Kidney (tissue), 14 donors: Measurements from ENCODE around the gene TNK2. TPM values are rescaled to one million over a fixed set of nuclear protein-coding genes. Genes with fewer than 3 reads are reported as not detected.

Experiments used
- DNase-seq, 5 donors: peaks; one replicate each; pipeline ENCODE4 v3.0.0-alpha.2; 2013 to 2020
- FAIRE-seq: peaks from 2 replicates; lab custom pipeline; 2012; peaks lifted over from hg19 to GRCh38; lab: Jason Lieb, UNC
- H3K27ac ChIP-seq, 2 donors: one replicate each; pipeline ENCODE4 v1.7.0; 2013; ENCODE audit warnings: low read depth in 2 of 2, low read length in 2 of 2, inconsistent platforms in 1 of 2
- H3K27me3 ChIP-seq: one replicate; pipeline ENCODE4 v1.7.1; 2013; ENCODE audit warnings: low read length, inconsistent platforms; ENCODE audit not compliant: control insufficient read depth, insufficient read depth
- H3K36me3 ChIP-seq, 3 donors: one replicate each; pipeline versions ENCODE4 v1.7.0 to v1.7.1; 2013; ENCODE audit warnings: low read length in 3 of 3, control low read depth in 1 of 3, inconsistent platforms in 1 of 3; ENCODE audit not compliant: insufficient read depth in 3 of 3, control insufficient read depth in 2 of 3
- H3K4me1 ChIP-seq, 3 donors: one replicate each; pipeline versions ENCODE4 v1.7.0 to v1.7.1; 2013; ENCODE audit warnings: low read length in 3 of 3, inconsistent platforms in 1 of 3, low read depth in 1 of 3; ENCODE audit not compliant: control insufficient read depth in 2 of 3, insufficient read depth in 2 of 3
- H3K4me3 ChIP-seq, 3 donors: one replicate each; pipeline versions ENCODE4 v1.7.0 to v1.8.1; 2013; ENCODE audit warnings: low read length in 3 of 3, control low read depth in 1 of 3, inconsistent platforms in 1 of 3
- H3K9ac ChIP-seq, 3 donors: one replicate each; pipeline versions ENCODE4 v1.7.0 to v1.7.1; 2013; ENCODE audit warnings: low read length in 3 of 3, control low read depth in 1 of 3, inconsistent platforms in 1 of 3
- H3K9me3 ChIP-seq, 3 donors: one replicate each; pipeline versions ENCODE4 v1.7.0 to v1.7.1; 2013; ENCODE audit warnings: low read length in 3 of 3, control low read depth in 1 of 3, inconsistent platforms in 1 of 3; ENCODE audit not compliant: control insufficient read depth in 2 of 3, insufficient read depth in 1 of 3
- intact Hi-C: fragments of 100-400 bp; cut with DNase I; formaldehyde crosslinking; loops from one replicate; pipeline ENCODE4 v1.11.1; 2022
- microRNA-seq: library from miRNA; unstranded; fragments of <30 nt; microRNA quantifications from one replicate; pipeline ENCODE4 v1.2.0, GENCODE V29; 2020
- polyA plus RNA-seq: library from polyadenylated mRNA; stranded (reverse); fragments of 350-450 nt; fragmentation: Illumina TruSeq; extraction: RNeasy Lipid Tissue Mini Kit (QIAGEN cat#74804); gene quantifications from one replicate; pipeline ENCODE4 v1.2.3, GENCODE V29; 2014; ENCODE audit warnings: low read depth, low replicate concordance; ENCODE audit not compliant: insufficient read depth
- total RNA-seq: library from RNA; stranded (reverse); fragmentation: NEBNext Ultra II Directional; extraction: Animal tissue kit (Norgen Biotek cat#: 25700); gene quantifications from one replicate; pipeline ENCODE4 v1.2.1, GENCODE V29; 2021
- TF ChIP-seq, protein P1 (sequence below): IDR thresholded peaks from 3 replicates; pipeline ENCODE4 v1.5.1; 2012; ENCODE audit warnings: mild to moderate bottlenecking, moderate library complexity, borderline replicate concordance; ENCODE audit not compliant: insufficient read depth; ENCODE audit errors: extremely low read depth
- donor health status: control.
- donor health status: control.
- donor health status: control.
- donor health status: control.
- donor health status: control.
- donor health status: DM: yes; HTN: yes; CAD: no.
- donor health status: Normal renal cell carcinoma (clear cell type).

TNK2 gene
- total and polyA plus RNA-seq, 2 donors from 2014 or later = 14.7 to 42.5 TPM

GRCh38 chr3:195815169-195815771 is 93.1 kb downstream of the TNK2 start:
- Histone ChIP-seq H3K27me3 (peaks cover 3% of the 10 kb centered on the region), H3K9me3 (no peaks in the 10 kb centered on the region), H3K27ac (no peak overlapping the region), H3K4me3 (no peak overlapping the region), H3K36me3 (no peaks in the 10 kb centered on the region), H3K9ac (no peak overlapping the region), H3K4me1 (no peaks in the 10 kb centered on the region)
- FAIRE-seq (no peak), DNase-seq (peak in 4 of 5 donors; percentile 48 to 57 (median 50))
- intact Hi-C loops = no loop called here
- TF ChIP-seq, protein P1, sequence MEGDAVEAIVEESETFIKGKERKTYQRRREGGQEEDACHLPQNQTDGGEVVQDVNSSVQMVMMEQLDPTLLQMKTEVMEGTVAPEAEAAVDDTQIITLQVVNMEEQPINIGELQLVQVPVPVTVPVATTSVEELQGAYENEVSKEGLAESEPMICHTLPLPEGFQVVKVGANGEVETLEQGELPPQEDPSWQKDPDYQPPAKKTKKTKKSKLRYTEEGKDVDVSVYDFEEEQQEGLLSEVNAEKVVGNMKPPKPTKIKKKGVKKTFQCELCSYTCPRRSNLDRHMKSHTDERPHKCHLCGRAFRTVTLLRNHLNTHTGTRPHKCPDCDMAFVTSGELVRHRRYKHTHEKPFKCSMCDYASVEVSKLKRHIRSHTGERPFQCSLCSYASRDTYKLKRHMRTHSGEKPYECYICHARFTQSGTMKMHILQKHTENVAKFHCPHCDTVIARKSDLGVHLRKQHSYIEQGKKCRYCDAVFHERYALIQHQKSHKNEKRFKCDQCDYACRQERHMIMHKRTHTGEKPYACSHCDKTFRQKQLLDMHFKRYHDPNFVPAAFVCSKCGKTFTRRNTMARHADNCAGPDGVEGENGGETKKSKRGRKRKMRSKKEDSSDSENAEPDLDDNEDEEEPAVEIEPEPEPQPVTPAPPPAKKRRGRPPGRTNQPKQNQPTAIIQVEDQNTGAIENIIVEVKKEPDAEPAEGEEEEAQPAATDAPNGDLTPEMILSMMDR = no peak

DNA sequence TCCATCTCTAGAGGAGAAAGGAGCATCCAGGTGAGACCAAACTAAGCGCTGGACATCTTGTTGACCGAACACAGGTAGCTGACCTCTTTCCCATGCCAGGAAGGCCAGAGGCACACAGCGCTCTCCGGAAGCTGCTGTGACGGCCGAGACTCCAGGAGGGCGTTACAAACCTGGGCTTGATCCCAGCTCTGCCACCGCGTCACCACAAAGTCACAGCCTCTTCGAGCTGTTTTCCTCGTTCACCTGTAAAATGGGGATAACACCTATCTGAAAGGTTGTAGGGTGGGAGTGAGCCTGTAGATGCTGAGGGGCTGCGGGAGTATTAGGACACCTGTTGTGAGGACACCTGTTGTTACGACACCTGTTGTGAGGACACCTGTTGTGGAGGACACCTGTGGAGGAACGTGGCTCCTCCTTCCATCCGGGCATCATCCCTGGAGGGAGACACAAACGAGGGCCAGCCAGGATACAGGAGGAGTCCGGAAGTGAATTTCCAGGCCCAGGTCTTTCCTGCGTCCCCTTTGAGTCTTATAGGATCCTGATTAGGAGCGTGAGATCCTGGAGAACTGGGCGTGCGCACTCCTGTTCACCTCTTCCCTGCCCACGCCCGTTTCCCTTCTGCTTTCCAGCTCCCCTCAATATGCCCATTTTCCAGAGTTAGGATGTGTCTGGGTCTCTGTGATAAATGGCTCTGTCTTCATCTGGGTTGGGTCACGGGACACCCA is 94.3 kb downstream of the TNK2 start:
- TF ChIP-seq, protein P1 = no peak
- DNase-seq (peak in 1 of 5 donors; percentile 28), FAIRE-seq (no peak)
- no peaks in the 10 kb centered on the region for H3K4me1 ChIP-seq
- no peak overlapping the region for H3K4me3 ChIP-seq
- intact Hi-C loops = no loop called here
- H3K9ac ChIP-seq = no peak overlapping the region
- H3K27ac ChIP-seq = no peak overlapping the region
- H3K9me3 ChIP-seq = no peaks in the 10 kb centered on the region
- H3K36me3 ChIP-seq = no peaks in the 10 kb centered on the region
- H3K27me3 ChIP-seq = peaks cover 3% of the 10 kb centered on the region

Small RNAs within 50 kb of the gene (microRNA-seq; reads per million reads assigned to microRNA genes)
- not detected for gene MIR6829

Other genes starting within 250 kb of the TNK2 start
- gene MUC20, start 187.6 kb downstream of the TNK2 start, total RNA-seq = 42.6 TPM
- 53.3 TPM for gene MUC20, start 187.6 kb downstream of the TNK2 start, polyA plus RNA-seq
- 0.19 TPM for gene MUC4, start 96.6 kb downstream of the TNK2 start, total RNA-seq
- not detected for gene MUC4, start 96.6 kb downstream of the TNK2 start, polyA plus RNA-seq
- 61.1 TPM for gene TFRC, start 173.5 kb upstream of the TNK2 start, total RNA-seq
- 23.7 TPM for gene TFRC, start 173.5 kb upstream of the TNK2 start, polyA plus RNA-seq